Retina (tissue), 1 donor: ENCODE data around the gene SMARCD1.

Experiments
- DNase-seq: peaks from one replicate; pipeline ENCODE4 v3.0.0-alpha.2; 2016

SMARCD1 gene

DNA sequence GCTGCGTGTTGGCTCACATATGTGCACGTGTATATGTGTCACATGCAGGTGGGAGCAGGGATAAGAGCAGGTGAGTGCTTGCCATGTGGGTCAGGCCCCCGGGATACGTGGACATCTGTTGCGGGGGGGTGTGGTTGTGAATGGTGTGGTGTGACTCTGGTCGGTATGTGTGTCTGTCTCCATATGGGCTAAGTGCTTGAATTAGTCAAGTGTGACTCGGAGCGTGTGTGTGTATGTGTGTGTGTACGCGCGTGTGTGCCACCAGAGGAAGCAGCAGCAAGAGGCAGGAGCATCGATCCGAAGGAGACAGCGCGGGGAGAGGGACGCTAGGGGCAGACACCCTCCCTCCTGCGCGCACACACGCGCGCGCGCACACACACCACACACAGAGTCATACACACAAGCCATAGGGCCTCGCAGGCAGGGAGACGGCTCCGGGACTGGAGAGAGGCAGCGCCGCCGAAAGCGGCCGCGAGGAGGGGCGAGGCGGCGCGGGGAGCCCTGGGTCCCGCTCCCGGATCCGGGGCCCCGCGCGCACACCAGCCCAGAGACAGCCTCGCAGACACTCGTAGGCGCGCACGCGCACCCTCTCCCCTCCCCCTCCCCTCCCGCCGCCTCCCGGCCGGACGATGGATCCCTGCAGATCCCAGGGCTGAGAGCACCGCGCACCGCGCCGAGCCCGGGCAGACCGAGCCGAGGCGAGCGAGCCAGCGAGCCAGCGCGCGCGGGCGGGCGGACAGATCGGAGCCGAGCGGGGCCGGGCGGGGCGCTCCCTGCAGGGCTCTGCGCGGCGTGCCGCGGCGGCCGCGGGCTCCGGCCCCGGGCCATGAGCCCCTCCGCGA lies 27.9 kb upstream of the SMARCD1 start, which contains the start of gene ASIC1:
ASIC1 (plus strand) TSS at position 597 of the 842 bp plus-strand sequence. CDS start 1,171 bp downstream, outside the sequence.
- DNase-seq: peak; percentile 89

DNA sequence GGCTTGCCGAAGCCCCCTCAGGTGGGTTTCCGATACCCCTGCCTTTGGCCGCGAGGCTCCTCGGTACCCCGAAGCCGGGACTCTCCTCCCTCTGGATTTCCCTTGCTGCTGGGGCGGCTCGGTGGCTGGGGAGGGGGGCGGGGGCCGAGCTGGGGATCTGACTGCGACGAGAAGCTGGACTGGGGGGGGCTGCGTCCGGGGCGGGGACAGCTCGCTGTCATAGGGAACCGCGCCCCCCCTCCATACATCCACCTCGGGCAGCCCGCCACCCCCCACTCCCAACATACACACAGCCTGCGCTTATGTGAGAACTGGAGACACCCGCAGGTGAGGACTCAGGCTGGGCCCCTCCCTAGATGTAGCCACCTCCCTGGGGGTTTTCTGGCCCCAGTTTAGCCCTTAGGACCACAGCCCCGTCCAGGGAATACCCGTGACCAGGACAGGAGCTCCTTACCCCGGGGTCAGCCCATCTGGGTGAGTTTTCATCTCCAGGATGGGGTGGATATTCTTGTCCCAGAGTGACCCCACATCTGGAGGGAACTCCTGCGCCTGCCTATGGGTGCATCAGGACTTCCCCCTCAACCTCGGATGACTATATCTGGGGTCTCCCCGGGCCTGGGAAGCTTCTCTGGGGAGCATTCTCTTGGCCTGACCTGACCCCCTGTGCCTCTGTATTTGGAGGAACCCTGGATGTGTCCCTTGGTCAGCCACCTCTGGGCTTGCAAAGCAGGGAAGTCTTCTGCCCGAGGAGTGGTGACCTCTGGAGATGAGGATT lies 27.1 kb upstream of the SMARCD1 start:
- DNase-seq: peak; percentile 23

DNA sequence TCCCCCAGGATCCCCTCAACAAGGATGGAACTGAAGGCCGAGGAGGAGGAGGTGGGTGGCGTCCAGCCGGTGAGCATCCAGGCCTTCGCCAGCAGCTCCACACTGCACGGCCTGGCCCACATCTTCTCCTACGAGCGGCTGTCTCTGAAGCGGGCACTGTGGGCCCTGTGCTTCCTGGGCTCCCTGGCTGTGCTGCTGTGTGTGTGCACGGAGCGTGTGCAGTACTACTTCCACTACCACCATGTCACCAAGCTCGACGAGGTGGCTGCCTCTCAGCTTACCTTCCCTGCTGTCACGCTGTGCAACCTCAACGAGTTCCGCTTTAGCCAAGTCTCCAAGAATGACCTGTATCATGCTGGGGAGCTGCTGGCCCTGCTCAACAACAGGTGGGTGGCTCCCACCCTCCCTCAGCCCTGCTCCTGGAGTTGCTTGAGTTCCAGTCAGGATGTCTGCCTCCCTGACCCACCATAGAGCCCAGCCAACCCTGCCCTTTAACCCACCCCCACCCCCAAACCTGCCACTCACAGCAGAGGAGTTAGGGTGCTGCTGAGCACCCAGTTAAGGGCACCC lies 26.3 kb upstream of the SMARCD1 start:
- no peak for DNase-seq

DNA sequence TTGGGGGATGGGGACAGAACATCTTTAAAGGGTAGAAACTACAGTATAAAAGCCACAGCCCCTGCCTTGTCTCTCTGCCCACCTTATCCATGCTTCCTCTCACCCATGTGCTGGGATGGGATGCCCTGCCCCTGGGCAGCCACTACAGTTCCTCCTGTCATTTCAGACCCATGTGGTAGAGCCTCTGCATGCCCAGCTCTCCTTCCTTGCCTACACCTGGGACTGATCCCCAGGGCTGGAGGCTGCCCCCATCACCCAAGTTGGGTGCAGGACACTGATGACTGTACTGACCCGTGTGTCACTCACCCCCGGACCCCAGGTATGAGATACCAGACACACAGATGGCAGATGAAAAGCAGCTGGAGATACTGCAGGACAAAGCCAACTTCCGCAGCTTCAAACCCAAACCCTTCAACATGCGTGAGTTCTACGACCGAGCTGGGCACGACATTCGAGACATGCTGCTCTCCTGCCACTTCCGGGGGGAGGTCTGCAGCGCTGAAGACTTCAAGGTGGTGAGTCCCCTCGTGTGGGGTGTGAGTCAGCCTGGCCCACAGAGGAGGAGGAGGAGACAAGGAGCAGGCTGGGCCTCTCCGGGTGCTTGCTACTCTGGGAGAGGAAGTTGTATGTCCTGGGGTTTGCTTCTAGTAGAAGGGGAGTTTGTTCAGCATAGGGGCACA lies 25.6 kb upstream of the SMARCD1 start:
- DNase-seq: no peak

DNA sequence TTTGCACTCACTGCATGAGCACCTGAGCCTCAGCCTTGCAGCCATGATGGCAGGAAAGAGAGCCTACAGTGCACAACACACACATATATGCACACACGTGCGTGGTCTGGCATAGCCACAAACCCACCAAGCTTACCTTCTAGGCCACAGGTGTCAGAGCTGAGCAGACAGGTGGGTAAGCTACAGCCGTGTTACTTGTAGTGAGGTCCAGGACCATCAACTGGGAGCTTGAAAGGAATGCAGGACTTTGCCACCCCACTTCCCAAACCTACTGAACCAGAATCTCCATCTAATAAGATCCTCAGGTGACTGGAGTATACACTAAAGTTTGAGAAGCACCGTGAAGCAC lies 25.0 kb upstream of the SMARCD1 start:
- no peak for DNase-seq

DNA sequence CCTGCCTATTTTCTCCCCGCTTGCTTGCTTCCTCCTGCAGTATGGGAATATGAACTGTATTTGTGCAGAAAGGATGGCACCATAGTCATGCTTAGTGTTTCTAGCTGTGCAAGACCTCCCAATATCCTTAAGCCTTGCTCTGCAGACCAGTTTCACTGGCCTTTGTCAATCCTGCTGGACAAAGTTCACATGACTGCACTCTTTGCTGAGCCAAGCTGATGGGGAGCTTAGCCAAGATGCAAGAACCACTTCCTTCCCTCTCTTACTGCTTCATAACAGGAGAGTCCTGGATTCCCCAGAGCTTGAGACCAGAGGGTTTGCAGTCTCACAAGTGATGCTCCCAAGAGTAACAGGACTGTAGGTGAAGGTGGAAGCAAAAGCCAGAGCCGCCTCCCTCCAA lies 24.0 kb upstream of the SMARCD1 start:
- no peak for DNase-seq

DNA sequence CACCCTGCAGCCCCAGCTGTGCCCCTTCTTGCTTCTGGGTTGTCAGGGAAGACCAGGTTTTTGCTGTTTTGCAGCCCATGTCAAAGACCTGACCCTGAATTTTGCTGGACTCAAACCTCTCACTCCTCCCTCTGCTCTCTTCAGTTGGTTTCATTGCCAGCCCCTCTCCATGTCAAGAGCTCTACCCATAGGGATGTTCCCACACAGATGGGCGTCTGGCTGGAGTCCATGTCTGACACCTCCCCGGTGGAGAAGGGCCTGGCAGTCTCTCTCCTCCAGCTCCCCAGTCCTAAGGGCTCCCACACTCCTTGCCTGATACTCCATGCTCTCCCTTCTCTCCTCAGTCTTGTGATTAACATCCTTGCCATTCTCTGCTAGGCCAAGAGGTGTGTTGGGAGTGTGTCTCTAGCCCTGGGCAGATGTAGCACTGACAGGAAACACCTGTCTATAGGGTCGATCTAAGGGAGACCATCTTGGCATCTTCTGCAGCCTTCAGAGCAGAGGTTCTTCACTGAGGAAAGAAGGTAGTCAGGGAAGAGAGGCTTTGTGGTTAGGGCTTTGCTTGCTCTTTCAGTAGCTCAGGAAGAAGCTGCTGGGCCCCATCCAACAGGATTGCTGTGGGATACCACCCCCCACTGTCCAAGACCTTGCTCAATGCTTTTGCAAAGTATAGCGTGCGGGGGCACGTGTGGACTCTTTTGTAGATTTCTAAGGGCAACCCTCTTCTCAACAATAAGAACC lies 23.0 kb upstream of the SMARCD1 start:
- no peak for DNase-seq

DNA sequence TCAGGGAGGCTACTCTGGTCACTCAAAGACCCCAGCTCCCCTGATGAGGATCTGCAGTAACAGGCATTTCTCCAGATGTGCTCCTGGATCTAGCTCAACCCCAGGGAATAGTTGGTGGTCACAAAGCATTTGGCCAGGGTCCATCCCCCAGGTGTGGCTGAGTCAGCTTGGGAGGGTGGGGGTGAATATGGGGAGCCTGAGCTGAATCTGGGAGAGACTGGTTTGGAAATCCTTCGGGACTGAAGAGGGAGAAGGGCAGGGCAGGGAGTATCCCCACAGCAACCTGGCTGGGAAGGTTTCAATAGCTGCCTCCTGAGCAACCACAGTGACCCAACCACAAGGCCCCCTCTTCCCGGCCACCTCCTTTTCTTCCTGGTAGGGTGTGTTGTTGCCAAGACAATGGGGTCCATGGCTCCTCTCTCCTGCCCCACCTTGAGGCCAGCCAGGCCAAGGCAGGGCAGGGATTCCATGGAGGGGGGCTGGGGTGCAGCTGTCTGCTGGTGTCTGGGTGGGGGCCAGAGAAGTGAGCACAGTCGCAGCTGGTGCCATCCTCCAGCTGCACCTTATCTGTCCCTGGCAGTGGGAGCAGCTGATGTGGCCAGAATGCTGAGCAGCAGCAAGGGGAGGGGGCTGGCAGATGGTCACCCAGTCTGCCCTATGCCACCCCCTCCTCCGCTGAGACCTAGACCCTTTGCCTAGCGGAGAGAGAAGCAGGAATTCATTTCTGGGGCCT lies 22.2 kb upstream of the SMARCD1 start:
- DNase-seq: peak; percentile 25

DNA sequence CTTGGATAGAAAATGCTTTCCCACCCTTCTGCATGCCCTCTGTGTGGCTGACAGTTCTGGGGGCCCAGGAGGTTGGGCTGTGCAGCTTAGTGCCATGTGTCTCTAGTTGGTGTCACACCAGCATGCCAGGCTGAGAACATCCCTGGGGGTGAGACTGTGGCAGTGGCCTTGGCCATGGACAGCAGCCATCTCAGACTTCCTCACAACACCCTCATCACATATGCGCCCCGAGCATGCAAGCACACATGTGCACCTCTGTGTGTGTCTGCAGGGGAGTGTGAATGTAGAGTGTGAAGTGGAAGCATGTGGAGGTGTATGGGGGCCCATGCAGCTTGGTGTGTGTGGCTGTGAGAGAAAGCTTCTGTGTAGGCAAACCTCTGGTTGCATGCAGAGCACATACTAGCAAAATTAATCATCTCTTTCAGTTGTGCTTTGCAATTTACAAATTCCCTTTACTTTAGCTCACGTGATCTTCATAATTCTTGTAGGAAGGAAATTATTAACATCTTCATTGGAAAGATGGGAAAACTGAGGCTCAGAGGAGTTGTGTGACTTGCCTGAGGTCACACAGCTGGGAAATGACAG lies 19.3 kb upstream of the SMARCD1 start:
- no peak for DNase-seq

DNA sequence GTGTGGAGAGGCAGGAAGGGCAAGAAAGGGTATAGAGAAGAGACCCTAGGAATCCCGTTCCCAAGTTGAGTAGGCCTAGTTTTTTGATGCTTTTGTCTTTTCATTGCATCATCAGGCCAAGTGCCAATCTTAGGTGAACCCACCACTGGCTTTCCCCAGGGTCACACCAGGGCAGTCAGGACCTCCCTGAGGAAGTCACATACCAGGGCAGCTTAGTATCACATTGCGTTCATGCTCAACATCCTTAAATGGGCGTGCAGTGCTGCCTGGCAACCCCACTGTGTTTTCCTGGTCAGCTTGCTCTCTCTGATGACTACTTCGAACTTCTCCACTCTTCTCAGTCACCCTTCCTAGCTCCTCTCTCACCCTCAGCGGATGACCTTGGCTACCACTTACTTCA lies 18.7 kb upstream of the SMARCD1 start:
- no peak for DNase-seq

DNA sequence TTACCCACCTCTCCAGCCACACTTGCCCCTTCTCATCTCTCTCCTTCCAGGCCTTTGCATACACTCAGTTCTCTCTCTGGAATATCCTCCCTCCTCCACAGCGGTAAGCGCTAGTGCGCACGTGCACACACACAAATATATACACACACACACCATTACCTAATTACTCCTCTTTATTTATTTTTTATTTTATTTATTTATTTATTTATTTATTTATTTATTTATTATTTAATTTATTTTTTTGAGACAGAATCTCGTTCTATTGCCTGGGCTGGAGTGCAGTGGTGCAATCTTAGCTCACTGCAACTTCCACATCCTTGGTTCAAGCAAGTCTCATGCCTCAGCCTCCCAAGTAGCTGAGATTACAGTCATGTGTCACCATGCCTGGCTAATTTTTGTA lies 16.1 kb upstream of the SMARCD1 start:
- DNase-seq: no peak

DNA sequence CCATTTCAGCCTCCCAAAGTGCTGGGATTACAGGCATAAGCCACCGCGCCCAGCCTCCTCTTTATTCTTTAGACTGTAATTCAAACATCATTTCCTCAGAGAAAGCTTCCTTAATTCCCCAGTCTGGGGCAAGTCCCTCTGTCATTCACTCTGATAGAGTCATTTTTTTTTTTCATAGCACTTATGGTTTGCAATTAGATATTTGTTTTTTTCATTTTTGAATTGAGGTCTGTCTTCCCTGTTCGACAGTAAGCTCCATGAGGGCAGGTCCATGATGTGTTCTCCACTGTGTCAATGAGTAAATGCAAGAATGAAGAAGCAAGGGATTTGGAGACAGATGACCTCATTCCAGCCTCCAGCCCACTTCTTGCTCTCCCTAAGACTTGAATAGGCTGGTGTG lies 15.6 kb upstream of the SMARCD1 start:
- no peak for DNase-seq

DNA sequence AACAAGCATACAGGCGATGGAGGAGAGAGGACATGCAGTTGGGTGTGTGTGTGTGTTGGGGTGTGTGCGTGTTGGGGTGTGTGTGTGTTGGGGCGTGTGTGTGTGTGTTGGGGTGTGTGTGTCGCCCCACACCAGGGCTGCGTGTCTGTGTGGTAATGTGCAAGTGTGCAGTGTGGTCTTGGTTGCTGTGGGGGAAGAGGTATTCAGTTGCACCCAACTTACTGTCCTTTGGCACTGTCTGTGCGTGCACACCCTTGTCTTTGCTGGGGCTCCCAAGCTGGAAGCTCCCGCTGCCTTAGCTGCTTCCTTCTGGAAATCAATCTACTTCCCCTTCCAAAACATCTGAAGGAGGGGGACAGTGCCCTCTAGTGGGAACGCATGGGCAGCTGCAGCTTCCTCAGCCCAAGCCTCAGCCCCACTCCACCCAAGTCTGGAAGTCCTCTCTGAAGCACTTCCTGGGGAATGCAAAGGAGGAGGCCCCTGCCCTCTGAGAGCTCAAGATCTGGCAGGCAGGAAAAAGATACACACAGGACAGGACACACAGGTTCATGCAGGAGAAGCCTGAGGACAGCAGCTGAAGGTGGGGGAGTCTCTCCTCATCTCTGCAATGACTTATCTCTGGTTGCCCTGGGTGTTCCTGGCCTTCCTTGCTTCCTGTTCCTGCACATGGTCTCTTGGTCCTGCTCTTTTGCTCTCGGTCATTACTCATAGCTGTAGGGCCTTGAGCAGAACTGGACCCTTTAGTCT lies 14.7 kb upstream of the SMARCD1 start:
- DNase-seq: peak; percentile 81

DNA sequence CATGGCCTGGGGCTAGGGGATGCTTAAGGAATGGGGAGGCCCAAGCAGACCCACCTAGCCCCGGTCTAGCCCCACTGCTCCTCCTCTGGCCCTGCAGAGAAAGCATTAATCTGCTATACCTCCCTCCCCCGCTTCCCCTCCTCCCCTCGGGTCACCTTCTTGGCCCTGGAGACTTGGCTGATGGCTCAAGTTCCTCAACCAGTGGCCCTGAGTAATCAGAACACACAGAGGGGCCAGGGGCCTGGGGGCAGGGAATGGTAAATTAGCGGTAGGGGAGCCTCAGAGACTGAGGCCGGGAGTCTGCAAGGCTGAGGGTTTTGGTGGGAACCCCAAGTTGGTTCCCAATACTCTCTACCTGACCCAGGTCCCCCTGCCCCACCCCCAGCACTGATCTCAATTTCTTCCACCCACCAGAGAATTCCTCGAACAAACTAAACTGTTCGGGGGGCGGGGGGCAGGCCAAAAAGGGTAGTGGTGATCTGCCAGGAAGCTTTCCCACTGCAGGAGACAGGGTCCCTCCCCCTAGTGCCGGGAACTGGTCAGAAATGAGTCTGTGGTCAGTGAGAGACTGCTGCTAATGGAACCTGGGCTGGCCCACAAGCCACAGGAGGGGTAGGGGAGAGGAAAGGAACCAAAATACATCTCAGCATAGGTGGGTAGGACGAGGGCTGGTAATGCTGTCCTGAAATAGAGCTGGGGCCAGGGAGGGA lies 12.8 kb upstream of the SMARCD1 start:
- DNase-seq: no peak

DNA sequence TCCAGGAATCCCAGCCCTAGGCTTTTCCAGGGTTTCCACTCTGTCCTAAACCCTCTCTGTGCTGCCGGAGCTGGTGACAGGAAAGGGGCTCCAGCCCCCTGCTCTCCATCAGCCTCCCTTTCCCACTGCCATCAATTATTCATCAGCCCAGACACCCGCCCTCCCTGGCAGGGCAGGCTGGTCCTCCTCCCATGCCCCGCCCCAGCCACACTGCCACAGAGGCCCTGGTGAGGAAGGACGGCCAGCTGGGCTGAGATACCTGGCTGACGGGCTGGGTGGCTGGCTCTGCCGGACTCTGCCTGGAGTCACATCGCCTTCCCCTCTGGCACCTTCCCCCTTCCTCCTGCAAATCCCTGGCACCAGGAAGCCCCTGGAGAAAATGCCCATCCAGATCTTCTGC lies 11.9 kb upstream of the SMARCD1 start:
- no peak for DNase-seq

DNA sequence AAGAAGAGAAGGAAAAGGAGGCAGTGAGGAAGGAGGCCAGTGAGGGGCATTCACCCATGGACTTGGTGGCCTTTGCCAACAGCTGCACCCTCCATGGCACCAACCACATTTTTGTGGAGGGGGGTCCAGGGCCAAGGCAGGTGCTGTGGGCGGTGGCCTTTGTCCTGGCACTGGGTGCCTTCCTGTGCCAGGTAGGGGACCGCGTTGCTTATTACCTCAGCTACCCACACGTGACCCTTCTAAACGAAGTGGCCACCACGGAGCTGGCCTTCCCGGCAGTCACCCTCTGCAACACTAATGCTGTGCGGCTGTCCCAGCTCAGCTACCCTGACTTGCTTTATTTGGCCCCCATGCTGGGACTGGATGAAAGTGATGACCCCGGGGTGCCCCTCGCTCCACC lies 11.4 kb upstream of the SMARCD1 start:
- DNase-seq: no peak

DNA sequence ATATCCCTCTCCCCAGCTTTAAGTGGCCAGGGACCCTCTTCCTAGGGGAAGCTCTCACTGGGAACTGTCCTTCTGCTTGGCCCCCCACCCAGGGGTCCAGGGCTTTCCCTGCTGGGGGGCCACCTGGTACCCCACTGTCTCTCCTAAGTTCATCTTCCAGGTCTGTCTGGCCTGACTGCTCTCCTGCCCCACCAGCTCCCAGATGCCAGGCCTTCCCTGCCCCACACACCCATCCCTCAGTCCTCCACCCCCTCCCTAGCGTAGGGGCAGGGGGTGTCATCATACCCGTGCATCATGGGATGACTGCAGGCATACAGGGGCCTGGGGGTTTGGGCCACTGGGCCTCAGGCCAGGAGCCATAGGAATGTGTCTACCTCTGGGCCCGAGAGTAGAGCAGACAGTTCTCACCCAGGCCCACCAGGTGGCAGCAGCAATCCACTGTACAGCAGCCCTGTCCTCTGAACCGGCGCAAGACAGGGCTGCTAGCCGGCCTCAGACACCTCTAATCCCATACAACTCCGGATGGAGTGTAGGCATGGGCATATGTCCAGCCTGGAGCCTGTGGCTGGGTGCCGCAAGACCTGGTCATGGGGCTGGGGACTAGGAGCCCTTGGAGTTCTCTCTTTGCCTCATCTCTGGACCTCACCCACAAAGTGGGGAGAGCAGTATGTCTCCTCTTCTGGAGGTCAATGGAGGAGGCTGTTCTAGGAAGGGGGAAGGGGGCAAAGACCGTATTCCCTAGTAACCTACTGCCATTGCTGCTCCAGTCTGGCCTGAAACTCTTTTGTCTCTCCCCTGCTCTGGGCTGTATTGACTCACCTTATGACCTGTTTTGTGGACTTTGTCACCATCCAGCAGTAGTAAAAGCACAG lies 10.0 kb upstream of the SMARCD1 start:
- peak; percentile 86 for DNase-seq

DNA sequence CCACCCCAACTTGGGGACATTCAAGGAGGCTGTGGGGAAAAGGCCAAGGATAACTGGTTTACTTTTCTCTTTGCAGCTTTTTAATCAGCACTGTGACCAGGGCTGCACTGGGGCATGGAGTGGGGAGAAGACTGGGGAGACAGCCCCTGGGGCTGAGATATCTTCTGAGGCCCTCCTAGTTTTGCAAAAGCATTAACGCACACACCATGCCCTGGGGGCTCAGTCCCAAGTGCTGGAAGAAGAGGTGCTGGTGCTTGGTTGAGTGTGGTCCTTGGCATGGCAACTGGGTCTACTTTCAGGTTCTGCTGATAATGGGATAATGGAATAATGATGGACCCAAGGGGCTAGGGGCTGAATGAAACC lies 9.4 kb upstream of the SMARCD1 start:
- DNase-seq: no peak

DNA sequence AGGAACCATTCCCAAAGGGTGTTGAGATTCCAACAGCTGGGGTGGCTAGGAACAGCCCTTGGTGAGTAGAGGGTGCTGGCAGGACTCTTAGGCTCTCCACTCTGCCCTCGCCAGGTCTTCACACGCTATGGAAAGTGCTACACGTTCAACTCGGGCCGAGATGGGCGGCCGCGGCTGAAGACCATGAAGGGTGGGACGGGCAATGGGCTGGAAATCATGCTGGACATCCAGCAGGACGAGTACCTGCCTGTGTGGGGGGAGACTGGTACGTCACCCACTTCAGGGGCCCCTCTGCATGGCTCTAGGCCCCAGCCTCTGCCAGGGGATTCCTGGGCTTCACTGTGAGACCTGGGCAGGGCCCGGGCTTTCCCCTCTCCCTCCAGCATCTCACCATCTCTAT lies 8.0 kb upstream of the SMARCD1 start:
- no peak for DNase-seq
